Measurements from ENCODE around the gene KDF1.

The KDF1 gene, protein sequence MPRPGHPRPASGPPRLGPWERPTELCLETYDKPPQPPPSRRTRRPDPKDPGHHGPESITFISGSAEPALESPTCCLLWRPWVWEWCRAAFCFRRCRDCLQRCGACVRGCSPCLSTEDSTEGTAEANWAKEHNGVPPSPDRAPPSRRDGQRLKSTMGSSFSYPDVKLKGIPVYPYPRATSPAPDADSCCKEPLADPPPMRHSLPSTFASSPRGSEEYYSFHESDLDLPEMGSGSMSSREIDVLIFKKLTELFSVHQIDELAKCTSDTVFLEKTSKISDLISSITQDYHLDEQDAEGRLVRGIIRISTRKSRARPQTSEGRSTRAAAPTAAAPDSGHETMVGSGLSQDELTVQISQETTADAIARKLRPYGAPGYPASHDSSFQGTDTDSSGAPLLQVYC

DNA sequence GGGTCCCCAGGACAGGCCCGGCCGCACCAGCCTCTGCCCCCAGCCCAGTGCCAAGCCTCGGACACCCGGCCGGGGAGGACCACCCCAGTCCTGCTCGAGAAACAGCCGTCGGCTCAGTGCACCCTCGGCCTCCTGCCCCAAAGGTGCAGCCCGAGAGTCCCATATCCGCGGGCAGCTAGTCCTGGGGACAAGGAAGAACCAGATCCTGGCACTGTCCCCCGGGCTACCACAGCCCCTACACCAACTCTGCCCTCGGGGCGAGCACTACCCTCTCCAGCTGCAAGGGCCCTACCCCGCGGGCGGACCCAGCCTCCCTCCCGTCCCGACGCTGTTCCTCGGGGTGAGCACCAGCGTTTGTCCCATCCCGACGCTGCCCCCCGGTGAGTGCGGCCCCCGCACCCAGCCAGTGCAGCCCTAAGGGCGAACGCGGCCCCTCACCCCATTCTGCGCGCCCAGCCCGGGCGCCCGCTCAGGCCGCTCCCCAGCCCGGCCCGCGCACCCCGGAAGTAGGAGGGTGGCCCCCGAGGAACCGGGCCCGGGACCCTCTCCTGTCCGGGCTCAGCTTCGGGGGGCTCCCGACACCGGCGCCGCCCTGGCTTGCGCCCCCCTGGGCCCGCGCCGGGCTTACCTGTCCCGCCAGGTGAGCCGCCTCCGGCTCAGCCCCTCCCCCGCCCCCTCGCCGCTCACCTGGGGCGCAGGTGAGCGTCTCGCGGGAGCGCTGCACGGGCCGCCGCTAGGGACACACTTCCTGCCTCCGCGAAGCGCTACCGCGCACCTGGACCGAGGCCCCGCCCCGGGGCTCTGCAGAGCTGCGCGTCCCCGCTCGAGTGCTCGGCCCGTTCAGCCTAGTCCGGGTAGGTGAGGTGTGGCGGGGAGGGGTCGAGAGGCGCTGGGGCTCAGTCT lies at the start of gene KDF1:
TSS of gene KDF1 (minus strand) at position 747 of the 903 bp plus-strand sequence. CDS start 8,088 bp downstream, outside the sequence.
- no peak for DNase-seq

DNA sequence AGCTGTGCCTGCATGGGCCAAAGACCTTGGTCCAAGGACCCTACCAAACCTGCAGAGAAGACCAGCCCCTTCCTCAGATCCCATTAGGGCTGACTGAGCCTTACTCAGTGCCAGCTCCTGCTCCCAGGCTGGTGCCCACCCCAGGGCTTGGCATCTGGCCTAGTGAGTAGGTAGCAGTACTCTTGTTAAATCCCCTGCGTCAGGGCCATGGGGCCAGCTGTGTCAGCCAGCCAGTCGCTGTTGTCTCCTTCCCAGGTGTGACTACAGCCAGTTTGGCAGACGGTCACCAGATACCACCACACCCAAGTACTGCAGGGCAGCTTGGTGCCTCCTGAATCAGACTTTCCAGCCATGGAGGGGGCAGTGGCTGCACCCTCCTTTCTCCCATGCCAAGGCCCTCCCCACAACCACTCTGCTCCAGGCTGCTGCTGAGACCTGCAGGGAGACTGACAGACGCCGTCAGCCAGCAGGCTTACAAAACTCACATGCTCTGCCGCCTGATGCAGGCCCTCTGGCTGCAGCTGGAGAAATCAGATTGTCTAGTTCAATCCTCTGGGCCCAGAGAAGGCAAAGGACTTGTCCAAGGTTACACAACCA lies 49.4 kb upstream of the KDF1 start:
- no peak for DNase-seq

DNA sequence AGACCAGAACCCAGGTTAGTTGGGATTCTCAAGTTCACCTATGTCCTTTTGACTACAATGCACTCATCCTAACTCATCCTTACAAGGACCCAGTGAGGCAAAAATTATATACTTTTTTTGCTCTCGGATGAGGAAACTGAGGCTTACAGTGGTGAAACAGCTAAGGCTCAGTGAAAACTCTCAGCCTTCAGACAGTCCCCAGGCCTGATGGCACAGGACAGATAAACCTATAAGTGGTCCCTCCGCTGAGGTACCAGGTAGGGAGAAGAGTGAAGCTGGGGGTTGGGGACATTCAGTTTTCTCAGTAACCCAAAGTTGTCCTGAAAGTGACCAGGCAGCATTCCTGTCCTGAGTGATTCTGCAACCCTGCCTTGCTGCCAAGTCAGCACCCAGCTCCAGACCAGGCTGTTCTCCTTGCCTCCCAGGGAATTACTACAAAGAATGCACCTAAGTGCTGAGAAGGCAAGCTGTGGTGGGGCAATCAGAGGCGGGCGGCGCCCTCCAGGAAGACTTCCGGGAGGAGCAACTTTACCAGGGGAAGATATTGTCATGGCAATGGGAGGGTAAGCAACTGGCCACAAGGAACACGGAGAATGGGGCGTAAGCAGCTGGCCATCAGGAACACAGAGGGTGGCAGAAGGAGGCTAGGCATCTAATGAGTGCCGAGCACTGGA lies 47.8 kb upstream of the KDF1 start:
- no peak for DNase-seq

DNA sequence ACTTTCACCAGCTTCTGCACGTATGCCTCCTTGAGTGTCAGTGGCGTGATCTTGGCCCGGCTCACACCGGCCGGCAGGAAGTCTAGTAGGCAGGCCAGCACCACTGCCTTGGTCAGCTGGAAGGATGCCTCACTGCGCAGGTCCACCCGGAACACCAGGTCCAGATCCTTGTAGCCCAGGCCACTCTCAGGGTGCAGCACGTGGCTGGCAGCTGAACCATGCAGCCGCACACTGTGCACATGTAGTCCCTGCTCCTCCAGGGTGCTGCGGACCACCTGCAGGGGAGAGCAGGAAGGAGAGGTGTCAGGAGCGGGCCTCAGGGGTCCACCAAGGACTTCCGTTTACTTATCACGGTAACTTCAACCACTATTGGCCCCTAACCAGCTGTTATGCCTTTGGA lies 46.4 kb upstream of the KDF1 start:
- DNase-seq, result no peak

DNA sequence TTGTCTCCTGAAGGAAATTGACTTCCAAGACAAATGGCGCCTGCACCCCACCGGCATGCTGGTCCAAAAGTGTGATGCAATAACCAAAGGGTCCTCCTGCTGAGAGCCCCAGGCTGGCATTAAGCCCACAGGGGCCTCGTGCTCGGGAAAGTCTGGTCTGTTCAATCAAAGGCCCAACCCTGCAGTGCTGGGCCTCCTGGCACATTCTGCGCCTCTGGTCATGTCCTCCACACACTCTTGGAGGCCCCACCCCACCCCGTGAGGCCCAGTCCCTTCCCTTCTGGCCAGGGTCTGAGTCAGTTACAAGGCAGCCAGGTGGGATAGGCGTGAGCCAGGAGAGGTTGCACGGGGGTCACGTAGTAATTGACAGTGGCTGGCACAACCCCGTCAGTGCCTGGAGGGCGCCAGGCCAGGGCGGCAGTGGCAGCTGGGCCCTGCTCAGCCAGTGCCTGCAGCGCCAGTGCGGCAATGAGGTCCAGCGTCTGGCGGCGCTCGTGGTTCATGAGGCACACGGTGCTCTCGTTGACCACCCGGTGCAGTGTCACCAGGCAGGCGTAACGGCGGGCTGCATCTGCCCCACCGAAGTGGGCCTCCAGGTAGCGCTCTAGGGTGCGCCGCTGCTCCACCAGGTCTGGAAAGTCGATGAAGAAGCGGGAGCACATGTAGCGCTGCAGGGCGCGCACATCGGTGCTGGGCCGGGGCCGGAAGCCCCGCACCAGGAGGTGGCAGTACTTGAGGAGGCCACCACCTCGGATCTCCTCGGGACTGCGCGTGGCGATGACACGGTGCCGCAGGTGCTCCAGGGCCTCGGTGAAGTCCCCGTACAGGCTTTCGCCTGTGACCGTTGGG lies 45.6 kb upstream of the KDF1 start:
- no peak for DNase-seq

DNA sequence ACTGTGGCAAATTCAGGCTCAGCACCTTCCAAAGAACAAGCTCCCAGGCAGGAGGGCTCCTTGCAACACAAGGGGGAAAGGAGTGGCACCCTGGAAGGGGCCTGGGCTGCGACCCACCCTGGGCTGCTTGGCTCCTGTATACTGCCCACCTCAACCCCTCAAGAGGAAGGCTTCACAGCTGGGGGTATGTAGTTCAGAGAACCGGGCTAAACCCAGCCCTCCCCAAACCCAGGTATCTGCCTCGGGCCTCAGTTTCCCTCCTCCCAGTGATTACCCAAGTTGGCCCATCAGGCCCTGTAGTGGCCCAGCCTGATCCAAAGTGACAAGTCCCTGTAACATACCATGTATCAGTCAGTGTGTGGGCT lies 44.9 kb upstream of the KDF1 start:
- DNase-seq, result no peak

DNA sequence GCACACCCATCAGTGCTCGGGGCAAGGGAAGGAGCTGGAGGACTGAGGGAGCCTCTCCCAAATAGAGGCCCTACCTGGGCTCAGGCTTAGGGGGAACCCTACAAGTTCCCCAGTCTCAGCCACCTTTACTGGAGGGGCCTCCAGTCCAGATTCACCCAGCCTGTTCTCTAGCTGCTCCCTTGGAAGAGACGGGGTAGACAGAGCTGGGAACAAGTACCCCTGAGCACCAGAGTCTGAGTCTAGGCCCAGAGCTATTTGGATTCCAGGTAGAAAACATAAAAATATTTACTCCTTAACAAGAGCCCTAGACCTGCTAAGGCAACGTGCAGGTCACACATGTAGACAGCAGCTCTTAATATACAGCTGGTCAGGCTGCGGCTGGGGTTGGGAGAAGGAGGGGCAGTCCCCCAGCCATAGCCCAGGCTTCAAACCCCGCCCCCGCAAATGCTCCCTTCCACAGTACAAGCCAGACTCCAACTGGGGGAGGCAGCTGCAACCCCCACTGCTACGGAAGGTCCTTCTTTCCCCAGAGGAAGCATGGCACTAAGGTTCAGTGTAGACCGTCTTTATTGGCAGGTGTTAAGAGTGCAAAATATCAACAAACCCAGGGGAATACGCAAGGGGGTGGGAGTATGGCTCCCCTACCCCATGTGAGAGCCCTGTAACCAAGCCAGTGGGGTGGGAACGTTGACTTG lies 44.4 kb upstream of the KDF1 start:
- no peak for DNase-seq

DNA sequence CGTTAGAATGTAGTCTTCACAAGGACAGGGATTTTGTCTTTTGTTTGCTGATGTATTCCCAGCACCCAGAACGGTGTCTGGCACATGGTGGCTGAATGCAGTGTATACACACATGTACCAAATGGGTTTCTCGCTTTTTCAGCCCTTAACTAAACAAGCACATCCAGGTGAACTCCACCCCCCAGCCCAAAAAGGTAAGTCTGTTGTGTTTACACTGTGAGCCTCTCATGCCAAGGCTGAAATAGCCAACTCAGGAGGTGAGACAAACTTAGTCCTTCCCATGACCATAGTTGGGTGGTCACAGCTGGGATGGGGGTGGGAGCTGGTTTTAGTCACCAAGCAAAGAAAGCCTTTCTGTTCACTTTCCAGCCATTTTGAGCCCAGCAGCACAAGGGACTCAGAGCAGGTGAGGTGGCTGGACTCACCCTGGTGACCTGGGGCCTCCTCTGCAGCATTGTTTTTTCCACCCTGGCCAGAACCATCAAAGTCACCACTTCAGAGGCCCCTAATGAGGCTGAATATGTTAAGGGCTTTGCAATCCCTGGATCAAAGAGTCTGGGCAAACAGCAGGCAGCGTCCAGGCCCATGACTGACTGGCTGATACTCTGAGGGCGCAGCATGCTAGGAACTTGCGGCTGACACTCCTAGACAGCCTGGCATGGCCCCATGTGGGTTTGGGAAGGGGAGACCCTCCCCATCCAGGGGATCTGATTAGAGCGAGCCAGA lies 43.6 kb upstream of the KDF1 start:
- DNase-seq, result no peak

DNA sequence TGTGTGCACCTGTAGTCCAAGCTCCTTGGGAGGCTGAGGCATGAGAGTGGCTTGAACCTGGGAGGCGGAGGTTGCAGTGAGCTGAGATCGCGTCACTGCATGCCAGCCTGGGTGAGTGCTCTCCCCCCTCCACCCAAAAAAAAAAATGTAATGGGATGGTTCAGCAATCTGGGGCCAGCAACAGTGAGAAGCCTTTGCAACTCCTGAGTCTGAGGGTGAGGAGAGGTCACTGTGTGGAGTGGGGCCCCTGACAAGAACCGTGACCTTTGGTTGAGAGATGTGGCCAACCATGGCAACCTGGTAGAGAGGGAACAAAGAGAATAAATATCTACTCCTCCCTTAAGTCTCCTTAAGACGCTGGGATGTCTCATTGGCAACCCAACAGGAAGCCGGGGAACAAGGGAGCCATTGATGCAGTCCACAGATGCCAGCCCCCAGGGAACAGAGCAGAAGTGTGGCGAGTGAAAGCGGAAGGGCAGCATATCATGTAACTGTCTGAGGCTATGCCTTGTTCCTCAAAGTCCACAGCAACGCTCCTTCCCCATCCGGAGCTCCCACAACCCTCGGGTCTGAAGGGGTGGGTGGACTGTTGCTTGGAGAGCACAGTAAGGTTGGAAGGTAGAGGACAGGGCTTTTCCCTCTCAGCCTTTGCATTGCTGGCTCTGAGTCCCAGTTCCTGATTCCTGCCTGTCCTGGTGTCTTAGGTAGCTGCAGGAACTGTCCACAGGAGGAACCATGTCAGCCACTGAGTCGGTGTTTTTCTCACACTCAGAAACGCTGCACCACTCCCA lies 41.5 kb upstream of the KDF1 start:
- no peak for DNase-seq

DNA sequence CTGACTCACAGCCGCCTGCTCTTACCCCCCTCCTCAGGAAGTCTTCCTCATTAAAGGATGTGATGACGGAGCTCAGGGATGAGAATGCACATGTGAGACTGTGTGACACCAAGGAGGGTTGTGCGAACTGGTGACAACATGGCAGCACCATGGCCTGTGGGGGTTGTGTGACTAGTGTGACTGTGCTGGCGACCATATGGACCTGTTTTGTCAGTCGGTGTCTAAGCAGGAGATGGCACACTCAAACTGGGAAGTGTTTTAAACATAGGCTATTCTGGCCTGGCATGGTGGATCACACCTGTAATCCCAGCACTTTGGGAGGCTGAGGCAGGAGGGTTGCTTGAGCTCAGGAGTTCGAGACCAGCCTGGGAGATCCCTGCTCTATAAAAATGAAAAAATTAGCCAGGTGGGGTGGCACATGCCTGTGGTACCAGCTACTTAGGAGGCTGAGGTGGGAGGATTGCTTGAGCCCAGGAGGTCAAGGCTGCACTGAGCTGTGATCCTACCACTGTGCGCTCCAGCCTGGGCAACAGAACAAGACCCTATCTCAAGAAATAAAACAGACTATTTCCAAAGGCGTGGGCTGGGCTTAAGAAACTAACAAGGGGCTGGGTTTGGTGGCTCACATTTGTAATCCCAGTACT lies 40.7 kb upstream of the KDF1 start:
- DNase-seq, result no peak

DNA sequence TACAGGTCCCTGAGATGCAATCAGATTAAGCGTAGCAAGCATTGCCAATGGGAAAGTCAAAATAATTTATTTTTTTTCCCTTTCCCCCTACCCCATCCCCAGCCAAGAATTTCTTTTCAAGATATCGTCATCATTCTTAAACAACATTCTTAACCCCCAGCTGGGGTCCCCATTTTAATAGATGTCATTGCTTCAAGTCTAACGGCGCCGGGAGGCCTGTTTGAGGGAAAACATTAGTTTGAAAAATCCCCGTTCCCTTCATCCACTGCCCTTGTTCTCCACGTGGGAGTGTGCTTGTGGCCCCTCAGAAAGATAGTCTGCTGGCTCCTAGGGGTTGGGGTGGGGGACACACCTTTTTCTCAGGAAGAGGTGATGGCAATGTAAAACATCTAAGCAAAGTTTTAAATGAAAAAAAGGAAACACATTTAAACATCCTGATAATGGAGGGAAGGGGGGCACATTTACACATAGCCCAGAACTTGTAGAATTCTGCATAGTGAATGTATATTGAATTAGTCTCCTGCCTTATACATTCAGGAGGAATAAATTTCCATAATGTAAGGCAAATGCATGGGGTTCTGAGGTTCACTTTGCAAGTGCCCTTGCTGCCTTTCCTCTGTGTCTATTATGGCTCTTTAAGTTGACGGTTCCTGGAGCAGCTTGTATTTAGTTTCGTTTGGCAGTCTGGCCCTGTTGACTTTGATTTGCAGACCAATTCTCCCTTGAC lies 40.0 kb upstream of the KDF1 start:
- no peak for DNase-seq

DNA sequence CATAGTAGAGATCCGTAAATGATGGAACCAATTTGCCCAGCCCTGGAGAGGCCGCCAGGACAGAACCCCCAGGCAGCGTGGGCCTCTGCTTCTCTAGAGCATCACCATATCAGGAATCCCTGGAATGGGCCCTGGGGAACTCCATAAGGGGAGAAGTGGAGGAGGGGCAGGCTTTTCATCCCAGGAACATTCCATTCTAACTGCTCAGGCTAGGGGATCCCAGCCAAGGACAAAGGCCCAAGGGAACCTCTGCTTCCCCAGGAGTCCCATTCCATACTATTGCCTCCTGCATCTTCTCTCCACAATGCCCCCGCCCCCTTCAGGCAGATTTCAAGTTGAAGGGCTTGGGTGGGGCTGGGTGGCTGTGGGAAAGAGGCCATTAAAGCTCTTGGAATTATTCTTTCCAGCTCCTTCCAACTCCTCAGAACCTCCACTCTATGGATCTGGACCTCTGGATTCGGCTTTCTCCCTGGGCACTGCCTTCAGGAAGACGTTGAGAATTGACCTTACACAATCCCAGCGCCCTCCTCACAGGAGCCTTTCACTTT lies 39.2 kb upstream of the KDF1 start:
- no peak for DNase-seq

DNA sequence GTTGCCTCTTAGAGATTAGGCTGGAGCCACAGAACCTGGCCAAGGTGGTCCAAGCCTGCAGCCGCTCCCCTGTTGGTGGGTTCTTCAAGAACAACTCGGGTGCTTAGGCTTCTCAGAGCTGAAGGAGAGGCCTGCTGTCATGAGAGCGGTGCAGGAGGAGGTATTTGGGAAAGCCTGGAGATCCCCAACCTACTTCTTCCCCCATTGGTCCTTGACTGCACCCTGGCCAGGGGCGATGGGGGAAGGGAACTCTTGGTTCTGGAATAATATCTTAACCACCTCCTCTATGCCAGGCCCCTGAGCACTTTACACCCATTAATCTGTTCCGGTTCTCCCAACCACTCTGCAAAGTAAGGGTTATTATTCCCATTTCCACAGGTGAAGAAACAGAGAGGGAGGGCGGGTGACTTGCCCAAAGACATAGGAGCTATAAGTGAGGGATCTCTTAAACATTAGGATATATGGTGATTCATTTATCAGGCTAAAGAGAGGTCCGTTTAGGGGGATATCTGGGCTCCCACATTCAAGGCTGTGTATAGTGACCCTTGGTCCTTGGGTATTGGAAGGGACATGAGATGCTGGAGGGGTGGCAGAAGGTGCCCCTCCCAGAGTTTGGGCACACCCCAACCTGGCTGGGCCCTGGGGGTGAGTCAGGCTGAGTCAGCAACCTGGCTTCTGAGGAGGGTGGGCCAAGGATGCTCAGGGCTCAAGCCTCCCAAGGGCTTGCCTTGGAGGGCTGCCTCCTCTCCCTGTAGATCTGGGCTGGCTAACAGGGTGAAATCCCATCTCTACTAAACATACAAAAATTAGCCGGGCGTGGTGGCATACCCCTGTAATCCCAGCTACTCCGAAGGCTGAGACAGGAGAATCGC lies 38.4 kb upstream of the KDF1 start:
- no peak for DNase-seq

DNA sequence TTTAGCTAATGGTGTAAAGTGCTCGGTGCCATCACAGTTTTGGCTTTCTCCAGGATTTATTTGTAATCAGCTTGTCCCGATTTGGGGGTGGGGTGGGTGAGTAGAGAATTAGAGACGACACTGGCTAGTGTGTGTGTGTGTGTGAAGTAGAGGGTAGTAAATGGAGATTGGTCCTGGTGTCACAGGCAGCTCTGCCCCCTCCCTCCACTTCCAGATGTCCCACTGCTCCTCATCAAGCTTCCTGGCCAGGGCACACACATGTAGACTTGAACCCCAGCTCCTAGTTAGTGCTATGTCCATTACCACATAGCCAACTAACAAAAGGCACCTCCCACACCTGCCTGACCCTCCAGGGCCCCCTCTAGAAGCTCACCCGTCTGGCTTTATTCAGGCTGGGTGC lies 36.4 kb upstream of the KDF1 start:
- no peak for DNase-seq

DNA sequence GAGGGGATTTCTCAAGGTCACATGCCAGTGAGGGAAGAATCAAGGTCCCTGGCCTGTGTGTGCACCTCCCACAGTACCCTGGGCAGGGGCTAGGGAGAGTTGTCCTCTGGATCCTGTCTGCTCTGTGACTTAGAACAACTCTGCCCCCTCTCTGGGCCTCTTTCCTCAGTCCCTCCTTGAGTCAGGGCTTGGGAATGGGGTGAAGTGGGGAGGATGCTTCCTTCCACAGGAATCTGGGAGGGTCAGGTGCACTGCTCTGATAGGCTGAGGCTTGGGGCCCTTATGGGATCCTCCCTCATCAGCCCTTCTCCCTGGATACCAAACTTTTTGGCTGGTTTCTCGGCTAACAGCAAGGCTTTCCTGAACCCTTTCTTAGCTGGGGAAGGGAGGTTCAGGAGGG lies 35.8 kb upstream of the KDF1 start:
- DNase-seq, result no peak

DNA sequence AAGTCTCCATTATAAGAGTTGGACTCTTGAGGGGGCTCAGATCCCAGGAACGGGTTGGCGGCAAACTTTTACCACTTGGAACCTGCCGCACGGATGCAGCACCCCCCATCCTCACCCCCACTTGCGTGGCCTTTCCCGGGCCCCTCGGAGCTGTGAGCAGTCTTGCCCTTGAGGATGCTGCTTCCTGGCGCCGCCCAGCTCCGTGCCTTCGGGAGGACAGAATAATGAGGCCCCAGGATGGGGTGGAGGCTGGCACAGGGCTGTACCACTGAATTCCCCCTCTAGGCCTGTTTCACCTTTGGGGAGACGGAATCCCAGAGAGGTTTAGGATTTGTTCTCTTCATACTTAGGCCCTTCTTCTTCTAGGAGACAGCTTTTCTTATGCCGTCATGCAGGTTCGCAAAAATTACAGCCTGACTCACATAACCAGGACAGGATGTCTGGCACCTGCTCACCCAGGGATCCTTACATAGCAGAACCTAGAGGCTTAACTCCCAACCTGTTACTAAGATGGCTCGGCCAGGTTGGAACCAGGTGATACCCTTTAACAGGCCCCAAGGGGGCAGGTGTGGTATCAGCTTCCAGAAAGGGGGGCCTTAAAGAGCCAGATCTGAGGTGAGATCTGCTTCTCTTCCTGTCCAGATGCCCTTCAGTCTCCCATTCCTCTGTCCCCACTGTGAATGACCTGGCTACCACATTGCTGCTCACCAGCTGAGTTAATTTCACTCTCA lies 34.7 kb upstream of the KDF1 start:
- DNase-seq, result no peak

Data from SHP77 treated with DMSO at 0.1 percent for 48 hours (cell line).